H1 (cell line): ENCODE data around the gene INPP4B. TPM values are rescaled to one million over a fixed set of nuclear protein-coding genes. Genes with fewer than 3 reads are reported as not detected.

Source experiments
- CTCF ChIA-PET: fragments of 300-600 bp; sonication (Branson Sonifier 250); formaldehyde crosslinking; loops from one replicate; lab custom pipeline; 2021; ENCODE audit not compliant: partially characterized antibody; lab: Charles Lee
- POLR2A ChIA-PET: fragments of 300-600 bp; sonication (Branson Sonifier 250); formaldehyde crosslinking; loops from one replicate; lab custom pipeline; 2021; ENCODE audit warnings: inconsistent platforms; ENCODE audit not compliant: partially characterized antibody; lab: Charles Lee
- DNase-seq, 2 experiments: peaks; one replicate each; pipeline versions ENCODE4 v3.0.0 to v3.0.0-alpha.2; 2010 to 2022; ENCODE audit warnings: low spot score in 2 of 2, low read depth in 1 of 2, mixed read lengths in 1 of 2
- FAIRE-seq: peaks from 2 replicates; lab custom pipeline; 2011; peaks lifted over from hg19 to GRCh38; lab: Jason Lieb, UNC
- H2AFZ ChIP-seq: 2 replicates; pipeline ENCODE4 v1.8.1; 2012; ENCODE audit warnings: low read length, inconsistent platforms
- H2AK5ac ChIP-seq: 2 replicates; pipeline ENCODE4 v1.6.1; 2013; ENCODE audit warnings: low read depth, low read length
- H2BK120ac ChIP-seq: replicated peaks from 2 replicates; pipeline ENCODE3; 2013; ENCODE audit warnings: low read depth, low read length, inconsistent platforms
- H2BK12ac ChIP-seq: 2 replicates; pipeline ENCODE4 v1.6.1; 2013; ENCODE audit warnings: low read depth, low read length
- H2BK15ac ChIP-seq: 2 replicates; pipeline ENCODE4 v1.6.1; 2013; ENCODE audit warnings: low read length
- H2BK20ac ChIP-seq: 2 replicates; pipeline ENCODE4 v1.6.1; 2013; ENCODE audit warnings: low read length
- H2BK5ac ChIP-seq: 2 replicates; pipeline ENCODE4 v1.6.1; 2013; ENCODE audit warnings: low read depth, low read length
- H3K14ac ChIP-seq: 2 replicates; pipeline ENCODE4 v1.6.1; 2013; ENCODE audit warnings: inconsistent platforms; ENCODE audit not compliant: insufficient read length
- H3K18ac ChIP-seq: 2 replicates; pipeline ENCODE4 v1.6.1; 2013; ENCODE audit warnings: low read length; ENCODE audit errors: extremely low read depth
- H3K23ac ChIP-seq: 2 replicates; pipeline ENCODE4 v1.6.1; 2013; ENCODE audit warnings: inconsistent platforms; ENCODE audit not compliant: insufficient read length
- H3K23me2 ChIP-seq: 2 replicates; pipeline ENCODE4 v1.6.1; 2013; ENCODE audit warnings: low read depth, low read length
- H3K27ac ChIP-seq: 2 replicates; pipeline ENCODE4 v1.6.1; 2011; ENCODE audit warnings: low read depth, low read length, inconsistent platforms
- H3K27me3 ChIP-seq, 4 experiments: replicated peaks in 1 of 4; 1 replicate in 1 of 4; 2 replicates in 3 of 4; pipeline versions ENCODE4 v1.6.1 to v1.8.1; 2011 to 2013; ENCODE audit warnings: low read length in 3 of 4, mild to moderate bottlenecking in 3 of 4, inconsistent platforms in 2 of 4, mixed read lengths in 2 of 4, moderate library complexity in 1 of 4; ENCODE audit not compliant: control insufficient read depth in 3 of 4, insufficient read depth in 3 of 4; ENCODE audit errors: extremely low read depth in 1 of 4
- H3K36me3 ChIP-seq, 4 experiments: 2 replicates each; pipeline versions ENCODE4 v1.6.1 to v1.8.1; 2011 to 2013; ENCODE audit warnings: mild to moderate bottlenecking in 4 of 4, low read length in 3 of 4, moderate library complexity in 2 of 4, control low read depth in 1 of 4, inconsistent platforms in 1 of 4; ENCODE audit not compliant: insufficient read depth in 4 of 4, control insufficient read depth in 2 of 4
- H3K4ac ChIP-seq: replicated peaks from 2 replicates; pipeline ENCODE3; 2013; ENCODE audit warnings: low read length, low read depth, mixed read lengths, inconsistent platforms; ENCODE audit not compliant: insufficient read length
- H3K4me1 ChIP-seq, 4 experiments: replicated peaks in 1 of 4; 1 replicate in 1 of 4; 2 replicates in 3 of 4; pipeline versions ENCODE4 v1.6.1 to v1.8.1; 2011 to 2013; ENCODE audit warnings: low read length in 3 of 4, inconsistent platforms in 2 of 4, mixed read lengths in 1 of 4; ENCODE audit not compliant: insufficient read depth in 4 of 4, control insufficient read depth in 3 of 4
- H3K4me2 ChIP-seq, 2 experiments: 2 replicates each; pipeline versions ENCODE4 v1.6.1 to v1.8.1; 2011 to 2013; ENCODE audit warnings: low read depth in 2 of 2, low read length in 2 of 2, control low read depth in 1 of 2, inconsistent platforms in 1 of 2, mild to moderate bottlenecking in 1 of 2; ENCODE audit not compliant: insufficient read depth in 1 of 2
- H3K4me3 ChIP-seq, 4 experiments: fragments of 200-600, 300-600 bp in 1 of 4; sonication (generic), shearing (Covaris generic), sonication (Bioruptor Twin) in 1 of 4; 2 replicates each; pipeline versions ENCODE4 v1.5.1 to v1.8.1; 2011 to 2016; ENCODE audit warnings: low read length in 4 of 4, low read depth in 3 of 4, control low read depth in 2 of 4, inconsistent platforms in 2 of 4, mild to moderate bottlenecking in 2 of 4, mixed read lengths in 1 of 4, moderate library complexity in 1 of 4; ENCODE audit not compliant: insufficient read depth in 2 of 4; ENCODE audit errors: extremely low read depth in 1 of 4
- H3K56ac ChIP-seq: replicated peaks from 2 replicates; pipeline ENCODE3; 2013; ENCODE audit warnings: low read depth, mild to moderate bottlenecking, mixed read lengths, low read length, inconsistent platforms; ENCODE audit not compliant: insufficient read length
- H3K79me1 ChIP-seq: 2 replicates; pipeline ENCODE4 v1.6.1; 2013; ENCODE audit warnings: low read depth, low read length, control low read depth
- H3K79me2 ChIP-seq, 2 experiments: 2 replicates each; pipeline versions ENCODE4 v1.6.1 to v1.8.1; 2012 to 2013; ENCODE audit warnings: low read length in 2 of 2, mild to moderate bottlenecking in 2 of 2, inconsistent platforms in 1 of 2; ENCODE audit not compliant: insufficient read depth in 2 of 2, control insufficient read depth in 1 of 2
- H3K9ac ChIP-seq, 4 experiments: replicated peaks in 1 of 4; 1 replicate in 1 of 4; 2 replicates in 3 of 4; pipeline versions ENCODE4 v1.6.1 to v1.8.1; 2011 to 2013; ENCODE audit warnings: low read depth in 3 of 4, low read length in 3 of 4, control low read depth in 2 of 4, mild to moderate bottlenecking in 2 of 4, moderate library complexity in 2 of 4, inconsistent platforms in 1 of 4; ENCODE audit errors: extremely low read depth in 1 of 4
- H3K9me3 ChIP-seq, 2 experiments: 2 replicates each; pipeline versions ENCODE4 v1.6.1 to v1.8.1; 2012 to 2013; ENCODE audit warnings: mild to moderate bottlenecking in 2 of 2, moderate library complexity in 2 of 2, control low read depth in 1 of 2, inconsistent platforms in 1 of 2, low read depth in 1 of 2, low read length in 1 of 2, mixed read lengths in 1 of 2; ENCODE audit not compliant: insufficient read depth in 2 of 2
- H4K20me1 ChIP-seq, 2 experiments: replicated peaks in 1 of 2; 2 replicates each; pipeline versions ENCODE3 to v1.8.1; 2011 to 2013; ENCODE audit warnings: inconsistent platforms in 2 of 2, low read length in 2 of 2, mild to moderate bottlenecking in 1 of 2; ENCODE audit not compliant: insufficient read depth in 2 of 2, control insufficient read depth in 1 of 2
- H4K5ac ChIP-seq: 2 replicates; pipeline ENCODE4 v1.6.1; 2013; ENCODE audit warnings: low read length, low read depth, mixed read lengths, inconsistent platforms; ENCODE audit not compliant: insufficient read length
- H4K8ac ChIP-seq: 2 replicates; pipeline ENCODE4 v1.8.0; 2013; ENCODE audit warnings: mild to moderate bottlenecking, moderate library complexity, low read length, inconsistent platforms; ENCODE audit not compliant: insufficient read depth; ENCODE audit errors: extremely low read depth
- H4K91ac ChIP-seq: replicated peaks from 2 replicates; pipeline ENCODE3; 2013; ENCODE audit warnings: low read length, mixed read lengths, inconsistent platforms; ENCODE audit not compliant: insufficient read length
- BCL11A ChIP-seq, 2 experiments: IDR thresholded peaks; one replicate each; pipeline ENCODE4 v1.6.1; 2011; ENCODE audit warnings: low read depth in 2 of 2, low read length in 2 of 2, mild to moderate bottlenecking in 2 of 2
- CHD1 ChIP-seq: IDR thresholded peaks from 2 replicates; pipeline ENCODE4 v1.6.1; 2012; ENCODE audit warnings: low read depth, low read length, improper control_type of control experiment
- JUN ChIP-seq: IDR thresholded peaks from 2 replicates; pipeline ENCODE4 v1.6.1; 2011; ENCODE audit warnings: low read depth, mild to moderate bottlenecking, improper control_type of control experiment, low read length
- MAFK ChIP-seq: IDR thresholded peaks from 2 replicates; pipeline ENCODE4 v1.6.1; 2012; ENCODE audit warnings: low read depth, mild to moderate bottlenecking, improper control_type of control experiment, low read length
- SIN3A ChIP-seq, 2 experiments: IDR thresholded peaks in 1 of 2; conservative IDR thresholded peaks in 1 of 2; 2 replicates each; pipeline ENCODE4 v1.6.1; 2011 to 2012; ENCODE audit warnings: low read length in 2 of 2, improper control_type of control experiment in 1 of 2, low read depth in 1 of 2, mild to moderate bottlenecking in 1 of 2
- SP1 ChIP-seq: IDR thresholded peaks from 2 replicates; pipeline ENCODE4 v1.6.1; 2011; ENCODE audit warnings: low read depth, low read length
- SUZ12 ChIP-seq: fragments of 200-600 bp; sonication (generic); IDR thresholded peaks from 2 replicates; pipeline ENCODE4 v1.6.1; 2012; ENCODE audit warnings: mild to moderate bottlenecking, inconsistent platforms, low read length, moderate library complexity, mixed read lengths
- TCF12 ChIP-seq: IDR thresholded peaks from 2 replicates; pipeline ENCODE4 v1.6.1; 2011; ENCODE audit warnings: low read depth, mild to moderate bottlenecking, low read length
- polyA plus RNA-seq, 7 experiments: library from polyadenylated mRNA; depleted of rRNA in 3 of 7; stranded (reverse) in 5 of 7; unstranded in 2 of 7; fragments of >200 nt in 5 of 7; fragments of 200-250 nt in 2 of 7; gene quantifications; 1 replicate in 5 of 7; 2 replicates in 1 of 7; 4 replicates in 1 of 7; pipeline versions ENCODE4 v1.2.1 to v1.2.3, GENCODE V29; 2011 to 2013; ENCODE audit warnings: missing spikeins in 2 of 7, mixed read lengths in 2 of 7
- total RNA-seq: library from RNA; stranded (reverse); fragmentation: NEBNext Ultra II Directional; extraction: Animal tissue kit (Norgen Biotek cat#: 25700); gene quantifications from 2 replicates; pipeline ENCODE4 v1.2.1, GENCODE V29; 2021

INPP4B gene
- total and polyA plus RNA-seq, 2 of the 8 experiments (the other 6 are each of a cell fraction or from before 2014, with no cell fraction given), result 0.11 to 0.54 TPM

- CTCF ChIA-PET, result interaction anchor here (0.6 to 1.4 kb wide), 2 partner anchors 10 to 16 kb away, joined by 3 to 6 read pairs; no protein-coding TSS in a partner anchor
- Histone ChIP-seq H2BK5ac (no peak overlapping the region), H3K27me3 (no peaks in the 10 kb centered on the region), H3K18ac (no peak overlapping the region), H3K23ac (no peak overlapping the region), H2AK5ac (no peak overlapping the region), H4K8ac (no peak overlapping the region), H3K4me1 (peaks cover 0 to 4% (median 1%) of the 10 kb centered on the region in 4 experiments; a peak in 2 of 7 replicates), H2BK120ac (no peak overlapping the region), H3K23me2 (no peaks in the 10 kb centered on the region), H4K91ac (no peak overlapping the region), H3K4me2 (no peak overlapping the region), H3K79me1 (no peaks in the 10 kb centered on the region), H3K9ac (no peak overlapping the region), H3K4me3 (no peak overlapping the region), H2BK15ac (no peak overlapping the region), H4K5ac (no peak overlapping the region), H3K9me3 (no peaks in the 10 kb centered on the region), H2BK20ac (no peak overlapping the region), H3K56ac (no peak overlapping the region), H3K79me2 (no peaks in the 10 kb centered on the region), H3K27ac (no peak overlapping the region), H4K20me1 (no peaks in the 10 kb centered on the region), H3K14ac (no peak overlapping the region), H3K36me3 (no peaks in the 10 kb centered on the region), H3K4ac (no peak overlapping the region), H2BK12ac (no peak overlapping the region), H2AFZ (no peak overlapping the region)
- TF ChIP-seq CHD1 (no peak), JUN (no peak), TCF12 (no peak), SUZ12 (no peak), BCL11A (IDR thresholded peaks at IDR 0.05; ENCODE audit: low read depth in 2 of 2, low read length in 2 of 2) (no peak), MAFK (no peak), SIN3A (conservative IDR thresholded peaks at IDR 0.05 in 1 of 2, IDR thresholded peaks at IDR 0.05 in 1 of 2; ENCODE audit: low read depth in 1 of 2, low read length in 2 of 2) (no peak), SP1 (no peak)
- DNase-seq (no peak), FAIRE-seq (no peak)
- POLR2A ChIA-PET, result no interaction called here
These were observed 434.1 kb downstream of the INPP4B start for GRCh38 chr4:142411993-142412392.
